HL-60 (cell line): ENCODE measurements around the gene OXLD1.

Experiments used
- GABPA ChIP-seq: IDR thresholded peaks from 2 replicates; pipeline ENCODE4 v1.6.1; 2012; ENCODE audit warnings: low read depth
- POLR2AphosphoS5 ChIP-seq: IDR thresholded peaks from 2 replicates; pipeline ENCODE4 v1.6.1; 2012; ENCODE audit warnings: low read depth
- REST ChIP-seq: IDR thresholded peaks from 2 replicates; pipeline ENCODE4 v1.6.1; 2012; ENCODE audit warnings: low read depth; ENCODE audit not compliant: insufficient replicate concordance
- SPI1 ChIP-seq: IDR thresholded peaks from 2 replicates; pipeline ENCODE4 v1.6.1; 2012; ENCODE audit warnings: low read depth, mild to moderate bottlenecking, borderline replicate concordance
- TF ChIP-seq, protein P1 (sequence below): IDR thresholded peaks from one replicate; pipeline ENCODE4 v1.5.1; 2011; ENCODE audit warnings: low read length, control low read depth, inconsistent platforms; ENCODE audit not compliant: insufficient read depth

- TF ChIP-seq POLR2AphosphoS5 (no peak), SPI1 (no peak), GABPA (no peak), REST (no peak)
- TF ChIP-seq, protein P1, sequence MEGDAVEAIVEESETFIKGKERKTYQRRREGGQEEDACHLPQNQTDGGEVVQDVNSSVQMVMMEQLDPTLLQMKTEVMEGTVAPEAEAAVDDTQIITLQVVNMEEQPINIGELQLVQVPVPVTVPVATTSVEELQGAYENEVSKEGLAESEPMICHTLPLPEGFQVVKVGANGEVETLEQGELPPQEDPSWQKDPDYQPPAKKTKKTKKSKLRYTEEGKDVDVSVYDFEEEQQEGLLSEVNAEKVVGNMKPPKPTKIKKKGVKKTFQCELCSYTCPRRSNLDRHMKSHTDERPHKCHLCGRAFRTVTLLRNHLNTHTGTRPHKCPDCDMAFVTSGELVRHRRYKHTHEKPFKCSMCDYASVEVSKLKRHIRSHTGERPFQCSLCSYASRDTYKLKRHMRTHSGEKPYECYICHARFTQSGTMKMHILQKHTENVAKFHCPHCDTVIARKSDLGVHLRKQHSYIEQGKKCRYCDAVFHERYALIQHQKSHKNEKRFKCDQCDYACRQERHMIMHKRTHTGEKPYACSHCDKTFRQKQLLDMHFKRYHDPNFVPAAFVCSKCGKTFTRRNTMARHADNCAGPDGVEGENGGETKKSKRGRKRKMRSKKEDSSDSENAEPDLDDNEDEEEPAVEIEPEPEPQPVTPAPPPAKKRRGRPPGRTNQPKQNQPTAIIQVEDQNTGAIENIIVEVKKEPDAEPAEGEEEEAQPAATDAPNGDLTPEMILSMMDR: no peak
Observed at GRCh38 chr17:81630274-81630673, 36.1 kb downstream of the OXLD1 start.
